MM.1S (cell line): ENCODE data around the gene TECPR2.

Source experiments
- EZH2 ChIP-seq: fragments of 300-600 bp; sonication (generic); optimal IDR thresholded peaks from 2 replicates; pipeline ENCODE3; 2017; ENCODE audit warnings: low read depth, mild to moderate bottlenecking, antibody characterized with exemption, low read length, mixed read lengths
- TF ChIP-seq, protein P1 (sequence below): fragments of 300-600 bp; sonication (generic); IDR thresholded peaks from 2 replicates; pipeline ENCODE4 v1.5.1; 2016; ENCODE audit warnings: antibody characterized with exemption, low read length, mixed read lengths

DNA sequence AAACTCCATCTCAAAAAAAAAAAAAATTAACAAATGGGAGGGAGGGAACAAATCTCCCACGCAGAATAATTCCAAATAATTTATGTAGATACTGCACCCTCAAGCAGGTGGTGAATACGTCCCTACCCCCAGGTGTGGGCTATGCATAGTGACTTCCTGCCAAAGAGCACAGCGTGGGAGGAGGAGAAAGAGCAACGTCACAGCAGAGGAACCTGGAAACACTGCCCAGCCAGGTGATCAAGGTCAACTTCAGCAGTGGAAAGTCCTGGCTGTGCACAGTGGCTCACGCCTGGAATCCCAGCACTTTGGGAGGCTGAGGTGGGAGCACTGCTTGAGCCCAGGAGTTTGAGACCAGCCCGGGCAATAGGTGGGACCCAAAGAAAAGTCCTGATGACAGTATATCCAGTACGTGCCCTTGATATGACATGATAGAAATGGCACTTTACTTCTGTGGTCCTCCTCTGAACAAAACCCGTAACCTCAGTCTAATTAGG is 9.6 kb upstream of the TECPR2 start:
- TF ChIP-seq, protein P1, sequence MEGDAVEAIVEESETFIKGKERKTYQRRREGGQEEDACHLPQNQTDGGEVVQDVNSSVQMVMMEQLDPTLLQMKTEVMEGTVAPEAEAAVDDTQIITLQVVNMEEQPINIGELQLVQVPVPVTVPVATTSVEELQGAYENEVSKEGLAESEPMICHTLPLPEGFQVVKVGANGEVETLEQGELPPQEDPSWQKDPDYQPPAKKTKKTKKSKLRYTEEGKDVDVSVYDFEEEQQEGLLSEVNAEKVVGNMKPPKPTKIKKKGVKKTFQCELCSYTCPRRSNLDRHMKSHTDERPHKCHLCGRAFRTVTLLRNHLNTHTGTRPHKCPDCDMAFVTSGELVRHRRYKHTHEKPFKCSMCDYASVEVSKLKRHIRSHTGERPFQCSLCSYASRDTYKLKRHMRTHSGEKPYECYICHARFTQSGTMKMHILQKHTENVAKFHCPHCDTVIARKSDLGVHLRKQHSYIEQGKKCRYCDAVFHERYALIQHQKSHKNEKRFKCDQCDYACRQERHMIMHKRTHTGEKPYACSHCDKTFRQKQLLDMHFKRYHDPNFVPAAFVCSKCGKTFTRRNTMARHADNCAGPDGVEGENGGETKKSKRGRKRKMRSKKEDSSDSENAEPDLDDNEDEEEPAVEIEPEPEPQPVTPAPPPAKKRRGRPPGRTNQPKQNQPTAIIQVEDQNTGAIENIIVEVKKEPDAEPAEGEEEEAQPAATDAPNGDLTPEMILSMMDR = no peak
- no peak for TF ChIP-seq EZH2
